Mucosa of descending colon (tissue), 3 donors: ENCODE data around the gene JAKMIP2. TPM values are rescaled to one million over a fixed set of nuclear protein-coding genes. Genes with fewer than 3 reads are reported as not detected.

Experiments used
- ATAC-seq: fragments of 200-7000 bp; cut with Tn5 transposase; one replicate; pipeline ENCODE4 v1.9.1; 2020; ENCODE audit warnings: mild to moderate bottlenecking, moderate library complexity
- DNase-seq, 3 donors: peaks; one replicate each; pipeline ENCODE4 v3.0.0-alpha.2; 2020
- H3K36me3 ChIP-seq: fragments of 200-600 bp; one replicate; pipeline ENCODE4 v1.8.0; 2021; ENCODE audit warnings: low read depth, mild to moderate bottlenecking
- H3K4me1 ChIP-seq: fragments of 200-600 bp; one replicate; pipeline ENCODE4 v1.8.0; 2021; ENCODE audit warnings: low read depth, mild to moderate bottlenecking
- H3K4me3 ChIP-seq: fragments of 200-600 bp; one replicate; pipeline ENCODE4 v1.8.0; 2021; ENCODE audit warnings: mild to moderate bottlenecking
- H3K9me3 ChIP-seq: fragments of 200-600 bp; one replicate; pipeline ENCODE4 v1.8.0; 2021; ENCODE audit warnings: mild to moderate bottlenecking
- CTCF ChIP-seq: fragments of 200-600 bp; IDR thresholded peaks from one replicate; pipeline ENCODE4 v1.8.0; 2022; ENCODE audit warnings: antibody characterized with exemption, mild to moderate bottlenecking
- intact Hi-C, 2 donors: fragments of 100-400 bp; cut with DNase I in 1 of 2; cut with micrococcal nuclease in 1 of 2; formaldehyde crosslinking; loops; one replicate each; pipeline versions ENCODE4 v1.11.0 to v1.11.1; 2022; cut with DNase I, micrococcal nuclease
- total RNA-seq, 3 donors: library from RNA; stranded (reverse); fragmentation: NEBNext Ultra II Directional in 2 of 3; extraction: Animal tissue kit (Norgen Biotek cat#: 25700) in 2 of 3; gene quantifications; one replicate each; pipeline versions ENCODE4 v1.2.1 to v1.2.4, GENCODE V29; 2021 to 2023
- donor health status: DM: no; HTN: no; CAD: no; lungs with moderate emphysema.
- donor health status: DM: no; HTN: no; CAD: no.
- donor health status: DM: no; HTN: yes; CAD: no.

Gene JAKMIP2
- total RNA-seq, 3 donors from 2014 or later = 0.90 to 9.0 (median 2.0) TPM

- no peak for TF ChIP-seq CTCF
Observed at GRCh38 chr5:147786142-147786541, 3.6 kb upstream of the JAKMIP2 start.

GRCh38 chr5:147784146-147784987 lies 1.8 kb upstream of the JAKMIP2 start:
- DNase-seq (no peak), ATAC-seq (no peak)
- intact Hi-C loops = no loop called here
- Histone ChIP-seq H3K9me3 (no peaks in the 10 kb centered on the region), H3K4me1 (no peaks in the 10 kb centered on the region), H3K36me3 (no peaks in the 10 kb centered on the region), H3K4me3 (no peak overlapping the region)
- TF ChIP-seq CTCF = no peak

More at GRCh38 chr5:147786142-147786541, 3.6 kb upstream of the JAKMIP2 start:
- intact Hi-C loops = no loop called here
- Histone ChIP-seq H3K4me3 (no peak overlapping the region), H3K9me3 (no peaks in the 10 kb centered on the region), H3K36me3 (no peaks in the 10 kb centered on the region), H3K4me1 (no peaks in the 10 kb centered on the region)
- ATAC-seq (no peak), DNase-seq (no peak)

GRCh38 chr5:147780924-147781573 lies 1.5 kb downstream of the JAKMIP2 start:
- ATAC-seq (no peak), DNase-seq (no peak)
- H3K4me1 ChIP-seq = no peaks in the 10 kb centered on the region
- H3K9me3 ChIP-seq = no peaks in the 10 kb centered on the region
- no peak overlapping the region for H3K4me3 ChIP-seq
- TF ChIP-seq CTCF = no peak
- H3K36me3 ChIP-seq = no peaks in the 10 kb centered on the region
- intact Hi-C loops = no loop called here

- intact Hi-C loops = no loop called here
- no peak for TF ChIP-seq CTCF
- Histone ChIP-seq H3K9me3 (no peaks in the 10 kb centered on the region), H3K4me1 (no peaks in the 10 kb centered on the region), H3K36me3 (no peaks in the 10 kb centered on the region), H3K4me3 (no peak overlapping the region)
- no peak for ATAC-seq
- DNase-seq = no peak
Observed at GRCh38 chr5:147779694-147780093, 2.8 kb downstream of the JAKMIP2 start.

- ATAC-seq (no peak), DNase-seq (no peak)
- Histone ChIP-seq H3K4me1 (no peaks in the 10 kb centered on the region), H3K36me3 (no peaks in the 10 kb centered on the region), H3K4me3 (no peak overlapping the region), H3K9me3 (no peaks in the 10 kb centered on the region)
- intact Hi-C loops = no loop called here
- no peak for TF ChIP-seq CTCF
Observed at GRCh38 chr5:147776989-147777388, 5.5 kb downstream of the JAKMIP2 start.
